Stimulated activated CD8-positive, alpha-beta memory T cell treated with anti-CD3 and anti-CD28 coated beads, Interleukin-12 subunit alpha, Interleukin-12 subunit beta, amount 100 ng/mL, for 4 hours (primary cell): ENCODE measurements around the gene PREB.
A peak's percentile ranks its signal among the peaks of the same experiment; 100 is the strongest.

Experiments
- DNase-seq: peaks from one replicate; pipeline ENCODE4 v3.0.0-alpha.2; 2020; ENCODE audit warnings: low read depth

The PREB gene

DNA sequence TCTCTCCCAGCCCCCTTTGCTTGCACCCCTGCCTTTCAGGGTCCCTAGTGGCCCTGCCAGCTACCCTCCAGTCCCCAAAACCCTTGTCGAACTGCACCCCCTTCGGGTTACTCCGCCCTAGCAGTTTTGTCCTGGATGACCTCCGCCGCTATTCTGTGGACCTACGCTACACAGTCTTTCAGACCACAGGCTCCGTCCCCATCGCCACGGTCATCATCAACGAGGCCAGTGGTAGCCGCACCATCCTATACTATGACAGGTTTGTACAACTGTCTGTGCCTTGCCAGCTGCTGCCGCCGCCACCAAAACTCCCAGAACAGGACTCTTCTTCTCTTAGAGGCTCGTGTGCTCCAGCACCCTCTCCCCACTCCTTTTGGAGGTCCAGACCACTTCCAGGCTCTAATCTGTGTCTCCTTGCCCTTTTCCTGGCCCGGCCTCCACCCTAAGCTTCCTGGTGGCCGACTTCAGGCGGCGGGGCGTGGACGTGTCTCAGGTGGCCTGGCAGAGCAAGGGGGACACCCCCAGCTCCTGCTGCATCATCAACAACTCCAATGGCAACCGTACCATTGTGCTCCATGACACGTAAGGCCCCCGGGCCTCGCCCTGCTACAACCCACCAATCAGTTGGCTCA is 40.0 kb downstream of the PREB start:
- no peak for DNase-seq

DNA sequence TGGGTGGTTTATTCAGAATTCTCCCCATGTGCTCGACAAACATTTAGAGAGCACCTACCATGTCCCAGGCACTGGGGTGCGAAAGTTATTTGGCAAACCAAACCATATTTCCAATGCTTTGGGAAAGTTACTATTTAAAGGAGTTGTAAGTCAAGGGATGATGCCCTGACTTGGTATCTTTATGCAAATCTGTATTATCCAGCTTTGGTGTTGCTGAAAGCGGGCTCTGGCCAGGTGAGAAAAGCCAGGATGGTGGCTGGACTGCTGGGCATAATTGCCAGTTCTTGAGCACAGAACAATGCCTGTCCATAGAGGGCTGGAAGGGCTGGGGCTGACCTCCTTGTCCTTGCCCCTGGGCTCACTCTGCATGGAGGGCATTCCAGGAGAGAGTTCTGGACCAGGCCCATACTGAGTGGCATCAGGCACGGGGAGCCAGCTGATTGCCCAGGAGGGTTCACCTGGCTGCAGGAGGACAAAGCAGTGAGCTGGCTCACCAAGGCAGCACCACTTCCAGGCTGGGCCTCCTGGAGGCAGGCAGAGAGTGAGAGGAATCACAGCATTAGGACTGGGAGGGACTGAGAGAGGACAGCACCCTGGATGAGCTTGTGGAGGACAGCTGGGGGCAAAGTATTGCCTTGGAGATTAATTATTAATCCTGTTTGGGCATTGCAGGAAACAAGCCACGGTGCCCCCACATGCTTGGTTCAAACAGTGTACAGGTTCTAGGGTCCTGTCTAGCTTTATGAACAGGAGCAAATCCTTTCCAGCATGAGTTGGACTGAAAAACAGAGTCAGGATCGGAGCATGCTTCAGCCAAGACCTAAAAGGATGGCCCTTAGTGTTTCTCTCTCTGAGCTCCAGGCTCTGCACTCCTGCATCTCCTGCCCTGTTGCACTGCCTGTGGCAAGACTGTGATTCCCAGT is 40.7 kb downstream of the PREB start:
- no peak for DNase-seq

GRCh38 chr2:27092696-27093429 is 41.6 kb downstream of the PREB start:
- no peak for DNase-seq

- DNase-seq = no peak
These were observed 42.4 kb downstream of the PREB start for GRCh38 chr2:27091746-27092695.

DNA sequence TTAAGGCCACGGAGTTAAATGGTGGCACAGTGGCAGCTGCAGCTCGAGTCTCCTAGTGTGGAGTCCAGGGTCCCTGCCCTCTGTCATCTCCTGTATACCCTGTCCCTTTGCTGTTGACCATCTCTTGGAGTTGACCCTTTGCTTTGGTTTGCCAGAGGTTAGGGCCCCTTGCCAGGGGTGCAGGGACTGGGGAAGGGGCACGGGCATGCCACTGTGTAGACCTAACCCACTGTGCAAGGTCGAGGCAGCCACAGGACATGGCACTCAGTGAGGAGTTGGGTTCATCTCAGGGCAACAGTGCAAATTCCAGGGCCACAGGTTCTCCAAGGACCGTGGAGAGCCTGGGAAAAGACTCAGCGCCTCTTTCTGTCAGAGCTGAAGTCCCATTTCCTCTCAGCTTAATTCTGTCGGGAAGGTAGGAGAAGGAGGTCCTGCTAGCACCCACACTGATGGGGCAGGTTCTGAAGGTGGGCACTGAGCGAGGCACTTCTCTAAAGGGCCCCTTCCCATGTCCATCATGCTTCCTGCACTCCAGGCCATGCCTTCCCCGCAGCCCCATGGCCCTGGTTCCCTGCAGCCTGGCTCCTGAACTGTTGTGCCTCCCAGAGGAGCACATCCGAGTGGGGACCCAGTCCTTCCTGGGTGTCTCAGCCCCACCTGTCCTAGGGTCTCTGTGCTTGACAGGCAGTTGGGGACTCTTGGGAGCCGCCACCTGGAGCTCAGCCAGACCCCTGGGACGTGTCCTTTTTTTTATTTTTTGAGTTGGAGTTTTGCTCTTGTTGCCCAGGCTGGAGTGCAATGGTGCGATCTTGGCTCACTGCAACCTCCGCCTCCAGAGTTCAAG is 45.1 kb downstream of the PREB start:
- DNase-seq = no peak

DNA sequence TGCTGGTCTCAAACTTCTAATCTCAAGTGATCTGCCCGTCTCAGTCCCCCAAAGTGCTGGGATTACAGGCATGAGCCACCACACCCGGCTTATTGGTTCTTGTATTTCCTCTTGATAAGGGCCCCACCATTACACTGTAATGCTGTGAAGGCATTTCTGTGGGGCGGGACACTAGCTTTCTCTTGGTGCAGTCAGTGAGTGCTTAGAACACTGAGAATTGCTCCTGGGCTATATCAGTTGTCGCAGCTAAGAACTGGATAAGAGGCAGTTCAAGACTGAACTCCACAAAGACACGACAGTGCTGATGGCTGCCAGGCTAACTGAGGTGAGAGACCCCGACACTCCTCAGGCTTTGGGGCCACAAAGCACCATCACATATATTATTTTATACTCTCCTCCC is 45.8 kb downstream of the PREB start:
- no peak for DNase-seq

DNA sequence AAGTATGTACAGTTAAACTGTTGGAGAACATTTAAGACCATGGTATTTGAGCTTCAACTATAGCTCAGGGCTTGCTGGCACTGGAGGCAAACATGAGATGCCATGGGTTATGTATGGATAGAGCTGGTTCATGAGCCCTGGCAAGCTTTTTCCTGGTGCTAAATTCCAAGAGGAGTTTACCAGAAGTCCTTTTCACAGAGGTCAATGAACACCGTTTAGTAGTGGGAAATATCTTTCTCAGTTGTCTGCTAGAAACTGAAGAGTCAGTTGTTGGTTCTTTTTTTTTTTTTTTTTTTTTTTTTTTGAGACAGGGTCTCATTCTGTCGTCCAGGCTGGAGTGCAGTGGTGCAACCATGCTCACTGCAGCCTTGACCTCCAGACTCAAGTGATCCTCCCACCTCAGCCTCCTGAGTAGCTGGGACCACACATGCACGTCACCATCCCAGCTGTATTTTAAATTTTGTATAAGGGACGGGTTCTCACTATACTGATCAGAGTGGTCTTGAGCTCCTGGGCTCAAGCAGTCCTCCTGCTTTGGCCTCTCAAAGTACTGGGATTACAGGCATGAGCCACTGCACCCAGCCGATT is 46.5 kb downstream of the PREB start:
- no peak for DNase-seq

GRCh38 chr2:27086724-27087593 is 47.5 kb downstream of the PREB start, which contains the start of gene KHK:
Gene KHK (plus strand): TSS chr2:27086772. CDS start chr2:27087260, 488 bp downstream.
- no peak for DNase-seq

DNA sequence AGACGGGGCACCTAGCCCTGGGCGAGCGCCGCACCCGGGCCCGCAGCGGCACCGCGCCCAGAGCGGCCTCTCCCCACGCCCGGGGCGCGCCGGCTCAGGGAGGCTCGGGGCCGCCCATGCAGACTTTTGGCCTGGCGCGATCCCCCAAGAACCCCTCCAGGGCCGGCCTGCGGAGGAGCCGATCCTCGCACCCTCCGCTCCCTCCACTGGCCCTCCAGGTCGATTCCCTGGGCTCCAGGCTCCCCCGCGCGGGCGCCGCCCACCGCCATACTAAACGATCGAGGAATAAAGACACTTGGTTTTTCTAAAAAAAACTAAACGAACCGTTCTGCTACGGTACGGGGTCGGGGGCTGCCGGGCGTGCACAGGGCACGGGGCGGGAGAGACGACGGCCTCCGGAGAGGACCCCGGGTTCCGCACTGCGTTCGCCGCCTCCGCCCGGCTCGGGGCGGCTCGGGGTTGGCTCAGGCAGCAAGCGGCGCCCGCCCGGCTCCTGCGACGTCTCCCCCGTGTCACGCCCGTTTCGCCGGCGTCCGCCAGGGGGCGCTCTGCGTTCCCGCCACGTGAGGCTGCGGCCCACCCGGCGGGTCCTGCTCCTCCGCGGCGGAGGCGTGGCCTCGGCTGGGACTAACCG is 48.2 kb downstream of the PREB start:
- DNase-seq = peak; percentile 99

DNA sequence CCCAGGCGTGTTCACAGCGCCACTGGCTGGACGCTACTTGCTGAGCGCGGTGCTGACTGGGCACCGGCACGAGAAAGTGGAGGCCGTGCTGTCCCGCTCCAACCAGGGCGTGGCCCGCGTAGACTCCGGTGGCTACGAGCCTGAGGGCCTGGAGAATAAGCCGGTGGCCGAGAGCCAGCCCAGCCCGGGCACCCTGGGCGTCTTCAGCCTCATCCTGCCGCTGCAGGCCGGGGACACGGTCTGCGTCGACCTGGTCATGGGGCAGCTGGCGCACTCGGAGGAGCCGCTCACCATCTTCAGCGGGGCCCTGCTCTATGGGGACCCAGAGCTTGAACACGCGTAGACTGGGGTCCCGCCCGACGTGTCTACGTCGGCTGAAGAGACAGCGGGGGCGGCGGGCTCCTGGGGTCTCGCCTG is 48.8 kb downstream of the PREB start:
- DNase-seq = no peak

GRCh38 chr2:27085062-27085672 is 49.3 kb downstream of the PREB start:
- no peak for DNase-seq

- no peak for DNase-seq
These were observed 50.0 kb downstream of the PREB start for GRCh38 chr2:27084297-27085061.

DNA sequence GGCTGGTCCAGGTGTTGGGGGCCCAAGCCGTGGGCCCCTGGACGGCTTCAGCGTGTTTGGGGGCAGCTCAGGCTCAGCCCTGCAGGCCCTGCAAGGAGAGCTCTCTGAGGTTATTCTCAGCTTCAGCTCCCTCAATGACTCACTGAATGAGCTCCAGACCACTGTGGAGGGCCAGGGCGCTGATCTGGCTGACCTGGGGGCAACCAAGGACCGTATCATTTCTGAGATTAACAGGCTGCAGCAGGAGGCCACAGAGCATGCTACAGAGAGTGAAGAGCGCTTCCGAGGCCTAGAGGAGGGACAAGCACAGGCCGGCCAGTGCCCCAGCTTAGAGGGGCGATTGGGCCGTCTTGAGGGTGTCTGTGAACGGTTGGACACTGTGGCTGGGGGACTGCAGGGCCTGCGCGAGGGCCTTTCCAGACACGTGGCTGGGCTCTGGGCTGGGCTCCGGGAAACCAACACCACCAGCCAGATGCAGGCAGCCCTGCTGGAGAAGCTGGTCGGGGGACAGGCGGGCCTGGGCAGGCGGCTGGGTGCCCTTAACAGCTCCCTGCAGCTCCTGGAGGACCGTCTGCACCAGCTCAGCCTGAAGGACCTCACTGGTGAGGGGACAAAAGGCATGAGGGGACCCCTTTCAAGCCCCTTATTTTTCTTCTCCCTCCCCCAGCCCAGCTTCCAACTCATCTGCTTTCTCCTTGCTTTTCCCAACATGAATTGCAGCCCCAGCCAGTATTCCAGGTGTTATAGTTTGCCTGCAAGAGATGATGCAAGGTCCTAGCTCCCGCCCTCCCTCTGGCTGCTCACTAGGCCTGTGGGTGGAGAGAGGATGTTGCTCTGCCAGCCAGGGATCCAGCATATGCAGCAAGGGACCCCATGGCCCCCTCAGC is 50.8 kb downstream of the PREB start:
- DNase-seq = no peak

- DNase-seq = no peak
These were observed 51.5 kb downstream of the PREB start for GRCh38 chr2:27082773-27083409.

DNA sequence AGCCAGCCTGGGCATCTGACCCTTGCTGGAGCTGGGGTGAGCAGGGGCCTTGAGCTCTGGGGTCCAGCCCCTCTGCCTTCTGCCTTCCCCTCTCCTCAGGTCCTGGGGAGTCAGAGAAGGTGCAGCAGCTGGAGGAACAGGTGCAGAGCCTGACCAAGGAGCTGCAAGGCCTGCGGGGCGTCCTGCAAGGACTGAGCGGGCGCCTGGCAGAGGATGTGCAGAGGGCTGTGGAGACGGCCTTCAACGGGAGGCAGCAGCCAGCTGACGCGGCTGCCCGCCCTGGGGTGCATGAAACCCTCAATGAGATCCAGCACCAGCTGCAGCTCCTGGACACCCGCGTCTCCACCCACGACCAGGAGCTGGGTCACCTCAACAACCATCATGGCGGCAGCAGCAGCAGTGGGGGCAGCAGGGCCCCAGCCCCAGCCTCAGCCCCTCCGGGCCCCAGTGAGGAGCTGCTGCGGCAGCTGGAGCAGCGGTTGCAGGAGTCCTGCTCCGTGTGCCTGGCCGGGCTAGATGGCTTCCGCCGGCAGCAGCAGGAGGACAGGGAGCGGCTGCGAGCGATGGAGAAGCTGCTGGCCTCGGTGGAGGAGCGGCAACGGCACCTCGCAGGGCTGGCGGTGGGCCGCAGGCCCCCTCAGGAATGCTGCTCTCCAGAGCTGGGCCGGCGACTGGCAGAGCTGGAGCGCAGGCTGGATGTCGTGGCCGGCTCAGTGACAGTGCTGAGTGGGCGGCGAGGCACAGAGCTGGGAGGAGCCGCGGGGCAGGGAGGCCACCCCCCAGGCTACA is 52.3 kb downstream of the PREB start:
- no peak for DNase-seq
